Measurements from ENCODE around the gene MYH6.
"Not testable (repeated sequence)": the region's sequence is repeated elsewhere in the genome, so short reads cannot be mapped to it uniquely, and the experiment has no call there.

MYH6 gene
- total RNA-seq: 0 to 0.25 (median 0.05) reads per million in 18 experiments

- DNase-seq: no peak
Observed at GRCh38 chr14:23407516-23408306, at the start of gene MYH6. TSS of gene MYH6 (minus strand) at chr14:23408273. CDS start at chr14:23407223, 1,050 bp downstream.

- DNase-seq: not testable (repeated sequence)
Observed at GRCh38 chr14:23456883-23457586, 49.0 kb upstream of the MYH6 start.

DNA sequence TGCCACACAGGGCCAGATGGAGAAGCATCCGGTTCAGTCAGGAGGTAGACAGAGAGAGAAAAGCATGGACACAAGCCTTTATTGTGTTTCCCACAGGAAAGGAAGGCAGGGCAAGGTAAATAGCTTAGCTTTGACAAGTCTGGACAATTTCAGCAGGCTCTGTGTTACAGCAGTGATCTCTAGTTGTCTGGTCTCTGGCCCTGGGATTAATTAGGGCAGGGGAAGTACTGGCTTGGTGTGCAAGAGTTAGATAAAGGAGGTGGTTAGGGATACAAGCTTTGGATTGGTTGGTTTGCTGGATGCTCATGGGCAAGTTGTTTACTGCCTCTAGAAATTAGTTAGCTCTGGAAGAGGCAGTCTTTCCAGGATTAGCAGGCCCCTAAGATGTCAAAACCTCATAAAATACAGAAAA lies 46.4 kb upstream of the MYH6 start:
- DNase-seq: no peak

DNA sequence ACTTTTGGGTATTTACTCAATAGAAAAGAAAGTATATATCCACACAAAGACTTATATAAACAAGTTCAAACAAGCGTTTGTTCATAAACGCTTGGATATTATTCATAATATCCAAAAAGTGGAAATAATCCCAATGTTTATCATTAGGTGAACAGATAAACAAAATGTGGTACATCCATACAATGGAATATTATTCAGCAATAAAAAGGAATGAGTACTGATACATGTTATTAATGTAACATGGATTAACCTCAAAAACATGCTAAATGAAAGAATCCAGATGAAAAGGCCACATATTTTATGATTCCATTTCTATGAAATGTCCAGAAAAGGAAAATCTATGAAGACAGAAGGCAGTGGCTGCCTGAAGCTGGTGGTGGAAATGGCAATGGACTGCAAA lies 44.2 kb upstream of the MYH6 start:
- DNase-seq: no peak

- no peak for DNase-seq
Observed at GRCh38 chr14:23450379-23450778, 42.3 kb upstream of the MYH6 start.

GRCh38 chr14:23449314-23449713 lies 41.2 kb upstream of the MYH6 start:
- DNase-seq: no peak

- no peak for DNase-seq
Observed at GRCh38 chr14:23447361-23448350, 39.6 kb upstream of the MYH6 start.

DNA sequence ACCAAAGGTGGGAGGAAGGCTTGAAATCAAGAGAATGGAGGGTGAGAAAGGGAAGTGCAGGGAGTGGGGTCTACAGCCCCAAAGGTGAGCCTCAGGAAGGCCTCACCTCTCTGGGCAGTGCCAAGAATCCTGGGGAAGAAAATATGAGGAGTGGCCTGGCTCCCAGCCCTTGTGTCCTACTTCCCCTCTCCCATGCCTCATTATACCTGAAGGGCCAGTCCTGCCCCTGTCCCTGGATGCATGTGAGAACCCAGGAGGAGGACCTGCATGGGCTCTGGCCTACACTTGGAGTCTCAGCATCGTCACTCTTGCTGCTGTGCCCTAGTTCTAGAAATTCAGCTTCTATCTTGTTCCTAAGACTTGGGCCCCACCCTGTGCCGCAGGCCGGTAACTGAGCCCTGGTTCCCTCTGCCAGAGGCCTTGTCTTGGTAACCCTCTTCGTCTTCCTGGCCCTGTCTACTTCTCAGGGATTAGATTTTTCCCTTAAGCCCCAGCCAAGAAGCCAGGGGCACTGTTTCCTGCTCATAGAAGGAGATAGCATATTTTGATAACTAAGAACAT lies 38.3 kb upstream of the MYH6 start:
- DNase-seq: no peak

DNA sequence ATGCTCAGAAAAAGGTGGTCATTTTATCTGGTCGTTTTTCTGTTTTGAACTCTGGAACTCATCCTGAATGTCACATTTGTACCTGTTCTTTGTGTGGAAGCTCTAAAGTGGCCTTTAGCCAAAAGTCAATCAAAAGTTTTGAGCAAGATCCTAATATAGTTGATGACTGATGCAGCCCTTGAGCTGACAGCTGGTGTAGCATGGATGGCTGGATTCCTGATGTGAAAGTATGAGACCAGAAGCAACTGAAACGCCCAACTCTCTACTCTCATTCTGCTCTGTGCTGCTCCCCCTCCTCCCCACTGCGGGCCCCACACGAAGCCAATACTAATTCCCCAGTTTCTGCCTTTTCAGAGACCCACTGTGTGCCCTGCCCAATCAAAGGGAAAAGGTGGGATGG lies 37.7 kb upstream of the MYH6 start:
- DNase-seq: no peak

- DNase-seq: no peak
Observed at GRCh38 chr14:23444314-23444713, 36.2 kb upstream of the MYH6 start.

DNA sequence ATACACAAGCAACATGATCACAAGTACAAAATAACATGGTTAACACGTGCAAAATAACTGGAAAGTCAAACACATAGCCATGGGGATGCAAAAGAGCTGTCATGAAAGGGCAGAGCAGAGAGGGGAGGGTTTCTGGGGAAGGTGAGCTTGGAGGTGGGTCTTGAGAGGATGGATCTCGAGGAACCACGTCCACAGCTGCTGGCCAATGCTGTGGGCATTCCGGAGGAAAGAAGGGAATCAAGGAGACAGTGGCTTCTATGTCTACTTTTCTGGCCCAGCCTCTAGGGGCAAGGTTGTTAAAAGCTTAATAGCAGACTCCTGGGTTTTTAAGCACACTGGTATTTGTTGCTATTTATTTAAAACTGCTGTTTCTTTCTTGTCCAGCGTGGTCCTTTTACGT lies 35.8 kb upstream of the MYH6 start:
- no peak for DNase-seq

DNA sequence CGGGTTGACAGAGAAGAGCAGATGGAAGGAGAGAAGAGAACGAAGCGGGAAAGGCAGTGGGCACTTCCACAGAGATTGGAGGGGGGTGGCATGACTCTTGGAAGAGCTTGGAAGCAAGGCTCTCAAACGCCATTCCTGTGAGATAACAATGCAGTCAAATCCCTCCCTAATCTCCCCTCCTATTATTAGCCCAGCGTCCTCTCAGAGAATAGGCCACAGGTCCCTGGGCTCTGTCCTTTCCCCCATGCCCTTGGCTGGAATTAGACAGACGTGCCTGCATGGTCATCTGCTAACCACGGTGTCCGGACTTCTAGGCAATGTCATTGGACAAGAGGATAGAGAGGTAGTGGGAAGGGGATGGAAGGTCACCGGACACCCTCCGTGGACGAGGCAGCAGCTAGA lies 35.3 kb upstream of the MYH6 start:
- no peak for DNase-seq

GRCh38 chr14:23442721-23443356 lies 34.8 kb upstream of the MYH6 start:
- no peak for DNase-seq

DNA sequence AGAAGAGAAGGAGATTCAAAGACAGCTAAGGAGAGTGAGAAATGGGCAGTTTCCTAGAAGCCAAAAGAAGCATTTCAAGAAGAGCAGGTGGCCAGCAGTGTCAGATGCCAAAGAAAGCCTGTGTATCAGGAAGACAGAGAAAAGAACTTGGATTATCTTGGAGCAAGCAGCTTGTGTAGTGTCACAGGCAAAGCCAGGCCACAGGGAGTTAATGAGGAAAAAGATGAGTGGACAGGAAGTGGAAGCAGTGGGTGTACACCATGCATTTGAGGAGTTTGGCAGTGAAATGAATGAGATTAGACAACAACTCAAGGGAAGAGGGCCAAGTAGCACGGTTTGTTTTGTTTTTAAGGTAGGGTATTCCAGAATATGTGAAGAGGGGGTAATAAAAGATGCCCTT lies 33.0 kb upstream of the MYH6 start:
- DNase-seq: no peak

DNA sequence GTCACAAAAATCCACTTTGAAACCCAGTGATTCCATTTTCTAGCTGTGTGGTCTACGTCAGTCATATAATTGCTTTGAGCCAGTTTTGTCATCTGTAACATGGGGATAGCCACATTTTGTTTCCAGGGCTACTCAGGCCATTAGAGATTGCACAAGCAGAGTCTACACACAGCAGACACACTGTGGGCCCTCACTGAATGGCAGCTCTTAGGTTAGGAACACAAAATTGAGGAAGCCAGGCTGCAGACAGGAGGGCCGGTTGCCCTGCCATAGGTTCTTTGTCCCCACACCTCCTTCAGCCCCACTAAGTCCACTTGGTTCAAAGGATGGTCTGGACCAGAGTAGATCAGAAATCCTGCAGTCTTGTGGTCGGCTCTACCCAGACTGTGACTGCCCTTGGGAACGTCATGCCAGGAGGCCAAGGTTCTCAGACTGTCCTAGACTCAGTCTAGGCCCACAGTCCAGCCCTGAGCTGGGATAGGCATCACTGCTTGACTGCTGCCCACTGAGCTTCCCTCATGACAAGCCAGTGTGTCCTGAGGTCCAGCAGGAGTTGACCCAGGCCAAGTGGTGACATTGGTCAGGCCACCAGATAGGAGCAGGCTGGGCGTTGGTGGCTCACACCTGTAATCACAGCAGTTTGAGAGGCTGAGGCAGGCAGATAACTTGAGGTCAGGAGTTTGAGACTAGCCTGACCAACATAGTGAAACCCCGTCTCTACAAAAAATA lies 31.2 kb upstream of the MYH6 start:
- DNase-seq: no peak

- DNase-seq: no peak
Observed at GRCh38 chr14:23438101-23438971, 30.3 kb upstream of the MYH6 start.

GRCh38 chr14:23437133-23438100 lies 29.3 kb upstream of the MYH6 start:
- no peak for DNase-seq

GRCh38 chr14:23436327-23437132 lies 28.5 kb upstream of the MYH6 start:
- no peak for DNase-seq
